GM18907 (cell line): ENCODE data around the gene PTGES2.

ENCODE experiments used
- ATAC-seq: cut with Tn5 transposase; IDR thresholded peaks from one replicate; pipeline ENCODE4 v1.9.1; 2021; ENCODE audit warnings: mild to moderate bottlenecking, moderate library complexity; ENCODE audit not compliant: unreplicated experiment

PTGES2 gene

GRCh38 chr9:128153947-128154695, 26.6 kb upstream of the PTGES2 start:
- no peak for ATAC-seq

- no peak for ATAC-seq
Measured at GRCh38 chr9:128153060-128153946, 25.8 kb upstream of the PTGES2 start.

- ATAC-seq: no peak
Measured at GRCh38 chr9:128152133-128153059, 24.9 kb upstream of the PTGES2 start.

GRCh38 chr9:128151309-128152132, 24.0 kb upstream of the PTGES2 start:
- ATAC-seq: no peak

GRCh38 chr9:128150594-128151308, 23.2 kb upstream of the PTGES2 start:
- ATAC-seq: no peak

GRCh38 chr9:128149951-128150593, 22.5 kb upstream of the PTGES2 start:
- ATAC-seq: no peak

GRCh38 chr9:128149001-128149701, 21.6 kb upstream of the PTGES2 start, which contains the start of gene LCN2:
LCN2 (plus strand) TSS chr9:128149453; CDS start chr9:128149526, 73 bp downstream.
- no peak for ATAC-seq

GRCh38 chr9:128148509-128149000, 21.0 kb upstream of the PTGES2 start:
- no peak for ATAC-seq

GRCh38 chr9:128146591-128147120, 19.1 kb upstream of the PTGES2 start:
- ATAC-seq: no peak

GRCh38 chr9:128145951-128146351, 18.4 kb upstream of the PTGES2 start:
- ATAC-seq: no peak

- ATAC-seq: no peak
Measured at GRCh38 chr9:128145536-128145935, 18.0 kb upstream of the PTGES2 start.

- no peak for ATAC-seq
Measured at GRCh38 chr9:128144239-128145181, 17.0 kb upstream of the PTGES2 start.

GRCh38 chr9:128143525-128144238, 16.2 kb upstream of the PTGES2 start:
- no peak for ATAC-seq

- ATAC-seq: no peak
Measured at GRCh38 chr9:128142596-128142995, 15.1 kb upstream of the PTGES2 start.

- no peak for ATAC-seq
Measured at GRCh38 chr9:128142061-128142460, 14.5 kb upstream of the PTGES2 start.

GRCh38 chr9:128141604-128142003, 14.1 kb upstream of the PTGES2 start:
- no peak for ATAC-seq
